Kidney epithelial cell (primary cell): ENCODE results near the gene LMLN. TPM values are rescaled to one million over a fixed set of nuclear protein-coding genes. Genes with fewer than 3 reads are reported as not detected.

Source experiments
- DNase-seq: peaks from one replicate; pipeline ENCODE4 v3.0.0-alpha.2; 2010; ENCODE audit warnings: low read depth
- H3K27me3 ChIP-seq: 2 replicates; pipeline ENCODE4 v1.6.0; 2011; ENCODE audit warnings: low read length; ENCODE audit not compliant: control insufficient read depth, insufficient read depth
- H3K36me3 ChIP-seq: 2 replicates; pipeline ENCODE4 v1.5.1; 2011; ENCODE audit warnings: low read length; ENCODE audit not compliant: control insufficient read depth, insufficient read depth
- H3K4me3 ChIP-seq: 2 replicates; pipeline ENCODE4 v1.5.1; 2011; ENCODE audit warnings: low read depth, mild to moderate bottlenecking, control low read depth, low read length
- CTCF ChIP-seq: IDR thresholded peaks from 2 replicates; pipeline ENCODE4 v1.5.1; 2011; ENCODE audit warnings: mild to moderate bottlenecking, moderate library complexity, low read length, control low read depth, inconsistent platforms; ENCODE audit not compliant: insufficient read depth, poor library complexity, severe bottlenecking
- total RNA-seq: library from RNA; depleted of rRNA; stranded (reverse); fragments of >200 nt; gene quantifications from 2 replicates; pipeline ENCODE4 v1.2.3, GENCODE V29; 2015

LMLN gene
- total RNA-seq, 1 donor from 2014 or later, result 5.9 TPM

GRCh38 chr3:197983076-197983475 lies 23.1 kb downstream of the LMLN start:
- H3K36me3 ChIP-seq, result no peaks in the 10 kb centered on the region
- no peak for TF ChIP-seq CTCF
- H3K27me3 ChIP-seq, result no peaks in the 10 kb centered on the region
- H3K4me3 ChIP-seq, result no peak overlapping the region
- no peak for DNase-seq

- no peak for TF ChIP-seq CTCF
- Histone ChIP-seq H3K4me3 (no peak overlapping the region), H3K27me3 (no peaks in the 10 kb centered on the region), H3K36me3 (no peaks in the 10 kb centered on the region)
- DNase-seq, result no peak
Measured at GRCh38 chr3:197989651-197990050, 29.6 kb downstream of the LMLN start.

GRCh38 chr3:197994736-197995135 lies 34.7 kb downstream of the LMLN start:
- no peak for DNase-seq
- Histone ChIP-seq H3K27me3 (no peaks in the 10 kb centered on the region), H3K4me3 (no peak overlapping the region), H3K36me3 (no peaks in the 10 kb centered on the region)
- TF ChIP-seq CTCF, result no peak

DNA sequence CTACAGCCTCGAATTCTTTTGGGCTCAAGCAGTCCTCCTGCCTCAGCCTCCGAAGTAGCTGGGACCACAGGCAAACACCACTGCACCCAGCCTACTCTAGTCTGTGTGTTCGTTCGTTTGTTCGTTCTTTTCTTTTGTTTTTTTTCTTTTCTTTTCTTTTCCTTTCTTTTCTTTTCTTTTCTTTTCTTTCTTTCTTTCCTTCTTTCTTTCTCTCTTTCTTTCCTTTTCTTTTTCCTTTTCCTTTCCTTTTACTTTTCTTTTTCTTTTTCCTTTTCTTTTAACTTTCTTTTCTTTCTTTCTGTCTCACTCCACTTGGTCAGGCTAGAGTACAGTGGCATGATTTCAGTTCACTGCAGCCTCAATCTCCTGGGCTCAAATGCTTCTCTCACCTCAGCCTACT lies 36.8 kb downstream of the LMLN start:
- Histone ChIP-seq H3K36me3 (no peaks in the 10 kb centered on the region), H3K4me3 (no peak overlapping the region), H3K27me3 (no peaks in the 10 kb centered on the region)
- no peak for DNase-seq
- no peak for TF ChIP-seq CTCF

- TF ChIP-seq CTCF, result no peak
- Histone ChIP-seq H3K36me3 (no peaks in the 10 kb centered on the region), H3K27me3 (no peaks in the 10 kb centered on the region), H3K4me3 (no peak overlapping the region)
- DNase-seq, result no peak
Measured at GRCh38 chr3:197997936-197998335, 37.9 kb downstream of the LMLN start.

DNA sequence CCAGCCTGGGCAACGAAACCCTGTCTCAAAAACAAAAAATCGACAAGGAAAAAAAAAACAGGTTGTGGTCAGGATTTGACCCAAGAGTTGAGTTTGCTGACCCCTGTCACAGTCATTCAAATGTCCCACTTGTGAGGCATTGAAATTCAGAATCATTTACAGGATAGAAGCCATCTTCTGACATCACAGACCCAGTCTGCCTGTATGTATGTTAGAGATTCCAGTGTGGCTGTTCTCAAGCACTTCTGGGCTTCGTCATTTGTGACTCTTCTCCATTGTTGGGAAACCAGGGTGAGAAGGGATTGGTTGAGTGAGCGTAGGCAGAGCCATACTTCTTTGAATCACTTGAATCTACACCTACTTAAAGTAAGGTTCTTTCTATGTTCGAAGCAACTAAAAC lies 57.1 kb downstream of the LMLN start:
- no peaks in the 10 kb centered on the region for H3K36me3 ChIP-seq

More for the DNA sequence above, 57.1 kb downstream of the LMLN start:
- TF ChIP-seq CTCF, result no peak
- no peak for DNase-seq
- Histone ChIP-seq H3K4me3 (no peak overlapping the region), H3K27me3 (no peaks in the 10 kb centered on the region)
